Stimulated activated CD4-positive, alpha-beta T cell treated with anti-CD3 and anti-CD28 coated beads, Interleukin-1b, Interleukin-23, amount 100 ng/mL, for 24 hours (primary cell): Measurements from ENCODE around the gene HSPH1.
"Not testable (repeated sequence)": the region's sequence is repeated elsewhere in the genome, so short reads cannot be mapped to it uniquely, and the experiment has no call there.

Experiments
- DNase-seq, 4 experiments: peaks; one replicate each; pipeline ENCODE4 v3.0.0-alpha.2; 2020; ENCODE audit warnings: low read depth in 4 of 4, low spot score in 1 of 4

HSPH1 gene

GRCh38 chr13:31097911-31098434 lies 63.7 kb downstream of the HSPH1 start:
- DNase-seq = not testable (repeated sequence)

- no peak for DNase-seq
Observed at GRCh38 chr13:31096654-31097302, 64.9 kb downstream of the HSPH1 start.

- DNase-seq = no peak
Observed at GRCh38 chr13:31094331-31095015, 67.2 kb downstream of the HSPH1 start.

GRCh38 chr13:31093145-31093885 lies 68.4 kb downstream of the HSPH1 start:
- DNase-seq = no peak

- DNase-seq = no peak
Observed at GRCh38 chr13:31092646-31093045, 69.1 kb downstream of the HSPH1 start.

GRCh38 chr13:31090961-31091624 lies 70.6 kb downstream of the HSPH1 start:
- DNase-seq = no peak

GRCh38 chr13:31090096-31090495 lies 71.6 kb downstream of the HSPH1 start:
- no peak for DNase-seq

- no peak for DNase-seq
Observed at GRCh38 chr13:31089649-31090048, 72.1 kb downstream of the HSPH1 start.

GRCh38 chr13:31088826-31089420 lies 72.8 kb downstream of the HSPH1 start:
- DNase-seq = no peak
